K562 (cell line): Measurements from ENCODE around the gene TPGS1. TPM values are rescaled to one million over a fixed set of nuclear protein-coding genes. Genes with fewer than 3 reads are reported as not detected.

Source experiments
- ATAC-seq: fragments of 200-7000 bp; cut with Tn5 transposase; 3 replicates; pipeline ENCODE4 v1.9.1; 2020; ENCODE audit warnings: moderate library complexity
- BruUV-seq: library from RNA; stranded (reverse); fragments of 400-500 nt; replicated peaks from 2 replicates; lab custom pipeline; 2021; lab: Mats Ljungman, UMichigan
- CTCF ChIA-PET: fragments of 300-600 bp; formaldehyde crosslinking; extraction: SDS; loops from one replicate; lab custom pipeline; 2021; ENCODE audit warnings: low intra/inter-chr PET ratio; lab: Yijun Ruan, JAX
- POLR2A ChIA-PET: fragments of 300-600, 350-650 bp; sonication (Branson Sonifier 250); formaldehyde crosslinking; extraction: SDS; loops from one replicate; lab custom pipeline; 2021; ENCODE audit warnings: antibody characterized with exemption, inconsistent platforms; lab: Yijun Ruan, JAX
- DNase-seq, 4 experiments: peaks; one replicate each; pipeline versions ENCODE4 v3.0.0 to v3.0.0-alpha.2; 2011 to 2018; ENCODE audit warnings: low spot score in 3 of 4, mixed read lengths in 3 of 4; ENCODE audit errors: extremely low read depth in 1 of 4
- FAIRE-seq: peaks from 2 replicates; lab custom pipeline; 2011; peaks lifted over from hg19 to GRCh38; lab: Jason Lieb, UNC
- H2AFZ ChIP-seq: 2 replicates; pipeline ENCODE4 v1.6.0; 2011; ENCODE audit warnings: low read depth, low read length, control low read depth, inconsistent platforms
- H3K27ac ChIP-seq: fragments of 200-600 bp; 3 replicates; pipeline ENCODE4 v1.8.0; 2011; ENCODE audit warnings: low read depth, mild to moderate bottlenecking, control low read depth, inconsistent platforms, low read length, moderate library complexity, mixed read lengths; ENCODE audit errors: extremely low read depth
- H3K27me3 ChIP-seq, 2 experiments: fragments of 300-600 bp in 1 of 2; 2 replicates in 1 of 2; 3 replicates in 1 of 2; pipeline versions ENCODE4 v1.6.0 to v1.8.0; 2011; ENCODE audit warnings: inconsistent platforms in 2 of 2, low read length in 2 of 2, mild to moderate bottlenecking in 1 of 2, mixed read lengths in 1 of 2, moderate library complexity in 1 of 2; ENCODE audit not compliant: control insufficient read depth in 2 of 2, insufficient read depth in 2 of 2
- H3K36me3 ChIP-seq: fragments of 300-600 bp; 3 replicates; pipeline ENCODE4 v1.8.0; 2011; ENCODE audit warnings: mild to moderate bottlenecking, low read length, inconsistent platforms; ENCODE audit not compliant: control insufficient read depth, insufficient read depth
- H3K4me1 ChIP-seq, 2 experiments: fragments of 200-600 bp in 1 of 2; replicated peaks in 1 of 2; 2 replicates in 1 of 2; 3 replicates in 1 of 2; pipeline versions ENCODE4 v1.5.1 to v1.8.0; 2011; ENCODE audit warnings: inconsistent platforms in 2 of 2, low read length in 2 of 2, mild to moderate bottlenecking in 1 of 2, mixed read lengths in 1 of 2, moderate library complexity in 1 of 2; ENCODE audit not compliant: control insufficient read depth in 2 of 2, insufficient read depth in 2 of 2
- H3K4me2 ChIP-seq: 2 replicates; pipeline ENCODE4 v1.6.1; 2011; ENCODE audit warnings: low read length, control low read depth, inconsistent platforms, mixed read lengths; ENCODE audit not compliant: insufficient read depth
- H3K4me3 ChIP-seq: fragments of 200-600 bp; sonication (generic), shearing (Covaris generic); 2 replicates; pipeline ENCODE4 v1.5.1; 2016; ENCODE audit warnings: control low read depth, inconsistent platforms
- H3K79me2 ChIP-seq: fragments of 200-600 bp; 3 replicates; pipeline ENCODE4 v1.8.0; 2011; ENCODE audit warnings: low read length, inconsistent platforms; ENCODE audit not compliant: control insufficient read depth, insufficient read depth
- H3K9ac ChIP-seq, 2 experiments: 2 replicates each; pipeline versions ENCODE4 v1.6.0 to v1.6.1; 2011; ENCODE audit warnings: low read depth in 2 of 2, low read length in 2 of 2, control low read depth in 1 of 2, inconsistent platforms in 1 of 2, mild to moderate bottlenecking in 1 of 2, mixed read lengths in 1 of 2; ENCODE audit not compliant: insufficient read depth in 1 of 2
- H3K9me1 ChIP-seq: one replicate; pipeline ENCODE4 v1.6.0; 2011; ENCODE audit warnings: inconsistent platforms, mild to moderate bottlenecking, low read length, moderate library complexity; ENCODE audit not compliant: control insufficient read depth, insufficient read depth
- H3K9me3 ChIP-seq: replicated peaks from 2 replicates; pipeline ENCODE4 v1.5.1; 2011; ENCODE audit warnings: low read depth, low read length, inconsistent platforms; ENCODE audit not compliant: control insufficient read depth, insufficient read depth
- H4K20me1 ChIP-seq: replicated peaks from 2 replicates; pipeline ENCODE4 v1.6.1; 2011; ENCODE audit warnings: low read length, inconsistent platforms, mixed read lengths; ENCODE audit not compliant: control insufficient read depth, insufficient read depth
- DPF2 ChIP-seq: fragments of 450-650 bp; IDR thresholded peaks from 2 replicates; pipeline ENCODE4 v1.6.1; 2016
- EWSR1 ChIP-seq: fragments of 450-650 bp; IDR thresholded peaks from 2 replicates; pipeline ENCODE4 v1.6.1; 2018; ENCODE audit warnings: borderline replicate concordance, mild to moderate bottlenecking, low read depth, moderate library complexity; ENCODE audit not compliant: partially characterized antibody
- RBFOX2 ChIP-seq: fragments of 200-400 bp; formaldehyde crosslinking; IDR thresholded peaks from 2 replicates; pipeline ENCODE4 v1.6.1; 2017; ENCODE audit warnings: low read depth, mild to moderate bottlenecking, low read length, moderate library complexity
- ZSCAN32 ChIP-seq: fragments of 450-650 bp; formaldehyde crosslinking; IDR thresholded peaks from 2 replicates; pipeline ENCODE4 v1.4.0; 2020; ENCODE audit warnings: mild to moderate bottlenecking, moderate library complexity
- WGBS: fragments of 100-300 bp; shearing (Covaris generic); methylation state at CpG from one replicate; pipeline ENCODE4 v1.1.6; 2016; ENCODE audit warnings: low coverage, mixed read lengths; ENCODE audit not compliant: insufficient coverage; ENCODE audit errors: missing lambda C conversion rate; 5-methylcytosine and 5-hydroxymethylcytosine counted together
- in situ Hi-C: fragments of 300-500 bp; cut with MboI; formaldehyde crosslinking; loops from 4 replicates; pipeline ENCODE4 v1.15.0; 2018; ENCODE audit warnings: inconsistent platforms, mixed read lengths
- intact Hi-C: fragments of 100-400 bp; cut with micrococcal nuclease; formaldehyde crosslinking; loops from 2 replicates; pipeline ENCODE4 v1.14.2; 2022
- polyA plus RNA-seq, 8 experiments: library from polyadenylated mRNA; depleted of rRNA in 4 of 8; stranded (reverse) in 5 of 8; unstranded in 3 of 8; fragments of >200 nt; fragmentation: Nextera tagmentation in 2 of 8; fragmentation: Illumina TruSeq in 1 of 8; extraction: Ambion mirVana in 2 of 8; extraction: Trizol in 1 of 8; gene quantifications; 2 replicates each; pipeline versions ENCODE4 v1.2.1 to v1.2.3, GENCODE V29; 2011 to 2014; ENCODE audit warnings: inconsistent platforms in 1 of 8, missing spikeins in 1 of 8
- total RNA-seq, 7 experiments: library from RNA; depleted of rRNA in 6 of 7; stranded (reverse); fragments of >200 nt in 6 of 7; fragmentation: Illumina TruSeq in 2 of 7; extraction: Trizol in 2 of 7; gene quantifications; 2 replicates each; pipeline versions ENCODE4 v1.2.1 to v1.2.3, GENCODE V29; 2011 to 2021; ENCODE audit warnings: low replicate concordance in 1 of 7
- TF ChIP-seq, protein P1 (sequence below): sonication (generic); formaldehyde crosslinking; IDR thresholded peaks from 2 replicates; pipeline ENCODE4 v1.8.1; 2023; ENCODE audit warnings: mild to moderate bottlenecking, missing genetic modification reagents, moderate library complexity
- TF ChIP-seq, protein P2 (sequence below): sonication (generic); formaldehyde crosslinking; IDR thresholded peaks from 2 replicates; pipeline ENCODE4 v1.8.0; 2023; ENCODE audit warnings: missing genetic modification reagents, mild to moderate bottlenecking, borderline replicate concordance
- TF ChIP-seq, protein P3 (sequence below): fragments of 450-650 bp; IDR thresholded peaks from 2 replicates; pipeline ENCODE4 v1.6.1; 2016; ENCODE audit warnings: low read depth, mild to moderate bottlenecking, moderate library complexity
- TF ChIP-seq, protein P4 (sequence below): IDR thresholded peaks from 2 replicates; pipeline ENCODE4 v1.6.1; 2011; ENCODE audit warnings: borderline replicate concordance, low read depth, mild to moderate bottlenecking, moderate library complexity, low read length; ENCODE audit not compliant: insufficient read depth, poor library complexity, severe bottlenecking
- TF ChIP-seq, protein P5 (sequence below), 2 experiments: fragments of 450-650 bp in 1 of 2; sonication (generic) in 1 of 2; formaldehyde crosslinking; conservative IDR thresholded peaks; 2 replicates each; pipeline versions ENCODE4 v1.4.0 to v1.8.1; 2020 to 2022; ENCODE audit warnings: mild to moderate bottlenecking in 1 of 2, missing genetic modification reagents in 1 of 2

The TPGS1 gene
- total and polyA plus RNA-seq, 9 of the 15 experiments (the other 6 are each of a cell fraction or from before 2014, with no cell fraction given): 0.30 to 31.6 (median 1.2) TPM; not detected in 2

DNA sequence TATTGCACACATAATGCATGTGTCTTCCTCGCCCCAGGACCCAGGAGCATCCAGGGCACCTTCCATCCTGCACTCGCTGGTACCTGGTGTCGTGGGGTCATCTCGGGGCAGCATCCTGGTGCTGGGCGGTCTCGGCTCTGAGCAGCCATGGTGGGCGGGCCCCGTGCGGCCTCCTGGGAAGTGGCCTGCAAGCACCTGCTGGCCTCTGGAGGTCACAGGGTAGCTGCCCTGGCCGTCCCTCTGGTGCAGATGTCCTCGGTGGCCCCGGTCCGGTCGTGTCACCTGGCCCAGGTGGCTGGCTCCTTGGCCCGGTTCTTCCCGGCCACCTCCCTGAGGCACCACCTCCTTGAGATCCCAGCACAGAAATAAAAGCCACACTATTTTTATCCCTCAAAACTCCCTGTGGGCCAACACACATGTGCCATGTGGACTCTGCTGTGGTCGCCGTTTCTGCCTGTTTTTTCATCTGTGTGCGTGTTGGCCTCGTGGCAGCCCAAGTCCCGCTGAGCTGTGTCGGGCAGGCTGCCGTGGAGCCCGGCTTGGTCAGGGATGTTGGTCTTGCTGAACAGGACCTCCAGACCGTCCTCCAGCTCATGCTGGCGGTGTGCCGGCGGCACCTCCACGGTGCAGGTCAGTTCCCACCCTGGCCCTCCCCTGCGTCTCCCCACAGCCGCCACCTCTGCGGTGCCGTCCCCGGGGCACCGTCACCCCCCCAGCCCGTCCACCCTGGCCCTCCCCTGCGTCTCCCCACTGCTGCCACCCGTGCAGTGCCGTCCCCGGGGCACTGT, 31.5 kb downstream of the TPGS1 start:
- CTCF ChIA-PET: no interaction called here
- TF ChIP-seq ZSCAN32 (CRISPR knock-in tag) (no peak), RBFOX2 (no peak), DPF2 (no peak), EWSR1 (no peak)
- TF ChIP-seq, protein P1, sequence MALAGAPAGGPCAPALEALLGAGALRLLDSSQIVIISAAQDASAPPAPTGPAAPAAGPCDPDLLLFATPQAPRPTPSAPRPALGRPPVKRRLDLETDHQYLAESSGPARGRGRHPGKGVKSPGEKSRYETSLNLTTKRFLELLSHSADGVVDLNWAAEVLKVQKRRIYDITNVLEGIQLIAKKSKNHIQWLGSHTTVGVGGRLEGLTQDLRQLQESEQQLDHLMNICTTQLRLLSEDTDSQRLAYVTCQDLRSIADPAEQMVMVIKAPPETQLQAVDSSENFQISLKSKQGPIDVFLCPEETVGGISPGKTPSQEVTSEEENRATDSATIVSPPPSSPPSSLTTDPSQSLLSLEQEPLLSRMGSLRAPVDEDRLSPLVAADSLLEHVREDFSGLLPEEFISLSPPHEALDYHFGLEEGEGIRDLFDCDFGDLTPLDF: no peak
- TF ChIP-seq, protein P2, sequence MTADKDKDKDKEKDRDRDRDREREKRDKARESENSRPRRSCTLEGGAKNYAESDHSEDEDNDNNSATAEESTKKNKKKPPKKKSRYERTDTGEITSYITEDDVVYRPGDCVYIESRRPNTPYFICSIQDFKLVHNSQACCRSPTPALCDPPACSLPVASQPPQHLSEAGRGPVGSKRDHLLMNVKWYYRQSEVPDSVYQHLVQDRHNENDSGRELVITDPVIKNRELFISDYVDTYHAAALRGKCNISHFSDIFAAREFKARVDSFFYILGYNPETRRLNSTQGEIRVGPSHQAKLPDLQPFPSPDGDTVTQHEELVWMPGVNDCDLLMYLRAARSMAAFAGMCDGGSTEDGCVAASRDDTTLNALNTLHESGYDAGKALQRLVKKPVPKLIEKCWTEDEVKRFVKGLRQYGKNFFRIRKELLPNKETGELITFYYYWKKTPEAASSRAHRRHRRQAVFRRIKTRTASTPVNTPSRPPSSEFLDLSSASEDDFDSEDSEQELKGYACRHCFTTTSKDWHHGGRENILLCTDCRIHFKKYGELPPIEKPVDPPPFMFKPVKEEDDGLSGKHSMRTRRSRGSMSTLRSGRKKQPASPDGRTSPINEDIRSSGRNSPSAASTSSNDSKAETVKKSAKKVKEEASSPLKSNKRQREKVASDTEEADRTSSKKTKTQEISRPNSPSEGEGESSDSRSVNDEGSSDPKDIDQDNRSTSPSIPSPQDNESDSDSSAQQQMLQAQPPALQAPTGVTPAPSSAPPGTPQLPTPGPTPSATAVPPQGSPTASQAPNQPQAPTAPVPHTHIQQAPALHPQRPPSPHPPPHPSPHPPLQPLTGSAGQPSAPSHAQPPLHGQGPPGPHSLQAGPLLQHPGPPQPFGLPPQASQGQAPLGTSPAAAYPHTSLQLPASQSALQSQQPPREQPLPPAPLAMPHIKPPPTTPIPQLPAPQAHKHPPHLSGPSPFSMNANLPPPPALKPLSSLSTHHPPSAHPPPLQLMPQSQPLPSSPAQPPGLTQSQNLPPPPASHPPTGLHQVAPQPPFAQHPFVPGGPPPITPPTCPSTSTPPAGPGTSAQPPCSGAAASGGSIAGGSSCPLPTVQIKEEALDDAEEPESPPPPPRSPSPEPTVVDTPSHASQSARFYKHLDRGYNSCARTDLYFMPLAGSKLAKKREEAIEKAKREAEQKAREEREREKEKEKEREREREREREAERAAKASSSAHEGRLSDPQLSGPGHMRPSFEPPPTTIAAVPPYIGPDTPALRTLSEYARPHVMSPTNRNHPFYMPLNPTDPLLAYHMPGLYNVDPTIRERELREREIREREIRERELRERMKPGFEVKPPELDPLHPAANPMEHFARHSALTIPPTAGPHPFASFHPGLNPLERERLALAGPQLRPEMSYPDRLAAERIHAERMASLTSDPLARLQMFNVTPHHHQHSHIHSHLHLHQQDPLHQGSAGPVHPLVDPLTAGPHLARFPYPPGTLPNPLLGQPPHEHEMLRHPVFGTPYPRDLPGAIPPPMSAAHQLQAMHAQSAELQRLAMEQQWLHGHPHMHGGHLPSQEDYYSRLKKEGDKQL (CRISPR knock-in tag): no peak
- TF ChIP-seq, protein P3, sequence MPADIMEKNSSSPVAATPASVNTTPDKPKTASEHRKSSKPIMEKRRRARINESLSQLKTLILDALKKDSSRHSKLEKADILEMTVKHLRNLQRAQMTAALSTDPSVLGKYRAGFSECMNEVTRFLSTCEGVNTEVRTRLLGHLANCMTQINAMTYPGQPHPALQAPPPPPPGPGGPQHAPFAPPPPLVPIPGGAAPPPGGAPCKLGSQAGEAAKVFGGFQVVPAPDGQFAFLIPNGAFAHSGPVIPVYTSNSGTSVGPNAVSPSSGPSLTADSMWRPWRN: no peak
- TF ChIP-seq, protein P4, sequence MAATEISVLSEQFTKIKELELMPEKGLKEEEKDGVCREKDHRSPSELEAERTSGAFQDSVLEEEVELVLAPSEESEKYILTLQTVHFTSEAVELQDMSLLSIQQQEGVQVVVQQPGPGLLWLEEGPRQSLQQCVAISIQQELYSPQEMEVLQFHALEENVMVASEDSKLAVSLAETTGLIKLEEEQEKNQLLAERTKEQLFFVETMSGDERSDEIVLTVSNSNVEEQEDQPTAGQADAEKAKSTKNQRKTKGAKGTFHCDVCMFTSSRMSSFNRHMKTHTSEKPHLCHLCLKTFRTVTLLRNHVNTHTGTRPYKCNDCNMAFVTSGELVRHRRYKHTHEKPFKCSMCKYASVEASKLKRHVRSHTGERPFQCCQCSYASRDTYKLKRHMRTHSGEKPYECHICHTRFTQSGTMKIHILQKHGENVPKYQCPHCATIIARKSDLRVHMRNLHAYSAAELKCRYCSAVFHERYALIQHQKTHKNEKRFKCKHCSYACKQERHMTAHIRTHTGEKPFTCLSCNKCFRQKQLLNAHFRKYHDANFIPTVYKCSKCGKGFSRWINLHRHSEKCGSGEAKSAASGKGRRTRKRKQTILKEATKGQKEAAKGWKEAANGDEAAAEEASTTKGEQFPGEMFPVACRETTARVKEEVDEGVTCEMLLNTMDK: no peak
- TF ChIP-seq, protein P5, sequence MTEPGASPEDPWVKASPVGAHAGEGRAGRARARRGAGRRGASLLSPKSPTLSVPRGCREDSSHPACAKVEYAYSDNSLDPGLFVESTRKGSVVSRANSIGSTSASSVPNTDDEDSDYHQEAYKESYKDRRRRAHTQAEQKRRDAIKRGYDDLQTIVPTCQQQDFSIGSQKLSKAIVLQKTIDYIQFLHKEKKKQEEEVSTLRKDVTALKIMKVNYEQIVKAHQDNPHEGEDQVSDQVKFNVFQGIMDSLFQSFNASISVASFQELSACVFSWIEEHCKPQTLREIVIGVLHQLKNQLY (CRISPR knock-in tag; conservative IDR thresholded peaks at IDR 0.05): no peak

More for the DNA sequence above, 31.5 kb downstream of the TPGS1 start:
- intact Hi-C loops (loop anchor here (10.0 kb wide), 1 partner anchor 46 kb away; the partner anchor contains the start of gene HCN2), in situ Hi-C loops (no loop called here)
- no peak for FAIRE-seq
- Histone ChIP-seq H3K9ac (no peak overlapping the region; a peak in 1 of 4 replicates), H3K4me2 (no peak overlapping the region), H3K9me1 (peaks cover 1% of the 10 kb centered on the region), H3K27me3 (no peaks in the 10 kb centered on the region), H3K27ac (no peak overlapping the region), H3K4me1 (peaks cover 3 to 68% of the 10 kb centered on the region in 2 experiments), H3K4me3 (no peak overlapping the region), H3K79me2 (peaks cover 27% of the 10 kb centered on the region), H3K36me3 (peaks cover 75% of the 10 kb centered on the region; the same call in 2 of the 3 replicates), H2AFZ (no peak overlapping the region), H4K20me1 (peaks cover 4% of the 10 kb centered on the region), H3K9me3 (no peaks in the 10 kb centered on the region)
- no peak for DNase-seq
- ATAC-seq: no peak
- BruUV-seq: no TSS peak
- WGBS: 95% methylated on average over 26 of the region's 40 CpGs
- POLR2A ChIA-PET: no interaction called here
